OCI-LY3 (cell line): ENCODE measurements around the gene IQGAP2.
"Not testable (repeated sequence)": the region's sequence is repeated elsewhere in the genome, so short reads cannot be mapped to it uniquely, and the experiment has no call there.

Experiments used
- H2AFZ ChIP-seq: fragments of 200-600, 300-600 bp; shearing (Covaris generic); 2 replicates; pipeline ENCODE4 v1.6.0; 2014; ENCODE audit warnings: antibody characterized with exemption, low read depth, low read length
- H3K27ac ChIP-seq: fragments of 200-600, 300-600 bp; sonication (generic); 2 replicates; pipeline ENCODE4 v1.5.1; 2014; ENCODE audit warnings: mild to moderate bottlenecking, low read length, moderate library complexity, mixed read lengths
- H3K27me3 ChIP-seq: fragments of 200-600, 300-600 bp; sonication (generic); 2 replicates; pipeline ENCODE4 v1.6.1; 2014; ENCODE audit warnings: low read depth, low read length, mixed read lengths
- H3K36me3 ChIP-seq: fragments of 200-600, 300-600 bp; sonication (generic); replicated peaks from 2 replicates; pipeline ENCODE3; 2014; ENCODE audit warnings: low read depth, low read length, mixed read lengths
- H3K4me1 ChIP-seq: fragments of 300-600, 200-600 bp; sonication (generic); 2 replicates; pipeline ENCODE4 v1.6.1; 2014; ENCODE audit warnings: low read length, mixed read lengths
- H3K4me2 ChIP-seq: fragments of 200-600, 300-600 bp; sonication (generic); 2 replicates; pipeline ENCODE4 v1.6.1; 2014; ENCODE audit warnings: low read length, mixed read lengths
- H3K4me3 ChIP-seq: fragments of 300-600, 200-600 bp; sonication (generic); 2 replicates; pipeline ENCODE4 v1.5.1; 2014; ENCODE audit warnings: antibody characterized with exemption, mild to moderate bottlenecking, low read length, moderate library complexity
- H3K79me2 ChIP-seq: fragments of 300-600, 200-600 bp; shearing (Covaris generic); 2 replicates; pipeline ENCODE4 v1.6.1; 2014; ENCODE audit warnings: mild to moderate bottlenecking, low read length, mixed read lengths
- H3K9ac ChIP-seq: fragments of 300-600, 200-600 bp; shearing (Covaris generic); 2 replicates; pipeline ENCODE4 v1.6.0; 2014; ENCODE audit warnings: mild to moderate bottlenecking, low read length, moderate library complexity
- H3K9me3 ChIP-seq: fragments of 200-600, 300-600 bp; shearing (Covaris generic); 2 replicates; pipeline ENCODE4 v1.6.1; 2014; ENCODE audit warnings: low read length, mixed read lengths; ENCODE audit not compliant: insufficient read depth
- H4K20me1 ChIP-seq: fragments of 200-600, 300-600 bp; sonication (generic); 2 replicates; pipeline ENCODE4 v1.6.1; 2016; ENCODE audit warnings: low read length, mixed read lengths; ENCODE audit not compliant: insufficient read depth
- EZH2phosphoT487 ChIP-seq: fragments of 200-600 bp; shearing (Covaris generic); IDR thresholded peaks from 2 replicates; pipeline ENCODE4 v1.6.1; 2018; ENCODE audit warnings: antibody characterized with exemption, mixed run types, low read depth
- TF ChIP-seq, protein P1 (sequence below): fragments of 200-600, 300-600 bp; sonication (generic); IDR thresholded peaks from 2 replicates; pipeline ENCODE4 v1.5.1; 2014; ENCODE audit warnings: antibody characterized with exemption, low read length, low read depth

The IQGAP2 gene

DNA sequence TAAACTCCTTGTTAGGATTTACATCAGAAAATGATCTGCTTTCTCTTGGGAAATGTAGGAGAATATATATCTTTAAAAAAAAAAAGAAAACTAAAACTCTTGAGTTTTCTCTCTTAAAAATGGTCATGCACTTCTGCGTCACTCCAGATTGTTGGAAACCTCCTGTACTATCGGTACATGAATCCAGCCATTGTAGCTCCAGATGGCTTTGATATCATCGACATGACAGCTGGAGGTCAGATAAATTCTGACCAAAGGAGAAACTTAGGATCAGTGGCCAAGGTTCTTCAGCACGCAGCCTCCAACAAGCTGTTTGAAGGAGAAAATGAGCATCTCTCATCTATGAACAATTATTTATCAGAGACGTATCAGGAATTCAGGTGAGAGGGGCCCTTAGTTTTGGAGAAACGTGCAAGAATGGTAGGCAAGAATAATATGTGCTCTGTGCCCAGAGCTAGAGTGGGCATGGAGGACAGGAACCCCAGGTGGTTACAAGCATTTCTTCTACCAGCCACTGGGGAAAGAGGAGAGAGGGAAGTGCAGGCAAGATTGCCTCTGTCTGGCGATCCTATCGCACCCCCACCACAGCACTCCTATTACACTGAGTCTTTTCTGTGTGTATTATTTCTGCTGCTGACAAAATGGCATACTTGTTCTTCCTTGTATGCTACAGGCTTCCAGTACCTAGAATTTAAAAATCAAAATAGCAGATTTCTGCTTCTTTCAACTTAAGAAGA, 271.4 kb downstream of the IQGAP2 start:
- H3K9me3 ChIP-seq = no peaks in the 10 kb centered on the region
- TF ChIP-seq, protein P1, sequence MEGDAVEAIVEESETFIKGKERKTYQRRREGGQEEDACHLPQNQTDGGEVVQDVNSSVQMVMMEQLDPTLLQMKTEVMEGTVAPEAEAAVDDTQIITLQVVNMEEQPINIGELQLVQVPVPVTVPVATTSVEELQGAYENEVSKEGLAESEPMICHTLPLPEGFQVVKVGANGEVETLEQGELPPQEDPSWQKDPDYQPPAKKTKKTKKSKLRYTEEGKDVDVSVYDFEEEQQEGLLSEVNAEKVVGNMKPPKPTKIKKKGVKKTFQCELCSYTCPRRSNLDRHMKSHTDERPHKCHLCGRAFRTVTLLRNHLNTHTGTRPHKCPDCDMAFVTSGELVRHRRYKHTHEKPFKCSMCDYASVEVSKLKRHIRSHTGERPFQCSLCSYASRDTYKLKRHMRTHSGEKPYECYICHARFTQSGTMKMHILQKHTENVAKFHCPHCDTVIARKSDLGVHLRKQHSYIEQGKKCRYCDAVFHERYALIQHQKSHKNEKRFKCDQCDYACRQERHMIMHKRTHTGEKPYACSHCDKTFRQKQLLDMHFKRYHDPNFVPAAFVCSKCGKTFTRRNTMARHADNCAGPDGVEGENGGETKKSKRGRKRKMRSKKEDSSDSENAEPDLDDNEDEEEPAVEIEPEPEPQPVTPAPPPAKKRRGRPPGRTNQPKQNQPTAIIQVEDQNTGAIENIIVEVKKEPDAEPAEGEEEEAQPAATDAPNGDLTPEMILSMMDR = no peak
- TF ChIP-seq EZH2phosphoT487 = no peak
- no peaks in the 10 kb centered on the region for H4K20me1 ChIP-seq
- no peak overlapping the region for H3K4me2 ChIP-seq
- H3K79me2 ChIP-seq = no peaks in the 10 kb centered on the region
- H3K9ac ChIP-seq = no peak overlapping the region
- no peak overlapping the region for H3K27ac ChIP-seq
- H3K4me3 ChIP-seq = no peak overlapping the region
- peaks cover 13% of the 10 kb centered on the region for H3K4me1 ChIP-seq
- H2AFZ ChIP-seq = no peak overlapping the region
- no peaks in the 10 kb centered on the region for H3K36me3 ChIP-seq
- H3K27me3 ChIP-seq = no peaks in the 10 kb centered on the region

DNA sequence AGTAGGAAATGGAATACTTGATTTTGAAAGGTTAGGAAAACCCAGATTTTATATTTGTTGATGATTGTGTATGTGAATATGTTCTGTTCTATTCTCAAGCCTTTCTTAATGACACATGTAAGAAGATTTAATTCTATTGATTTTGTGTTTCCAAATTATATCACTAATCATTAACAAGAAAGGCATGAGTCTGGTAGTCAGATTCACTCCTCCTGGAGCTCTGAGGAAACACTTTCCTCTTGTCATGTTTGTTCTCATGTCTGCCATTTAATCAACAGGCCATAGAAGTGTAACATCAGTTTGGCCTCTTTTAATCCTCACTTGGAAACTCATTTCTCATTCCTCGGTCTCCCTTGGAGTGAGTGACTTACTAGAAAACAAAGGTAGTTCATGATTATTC, 272.3 kb downstream of the IQGAP2 start:
- Histone ChIP-seq H3K9me3 (no peaks in the 10 kb centered on the region), H3K36me3 (no peaks in the 10 kb centered on the region), H3K27me3 (no peaks in the 10 kb centered on the region), H3K4me2 (no peak overlapping the region), H3K4me3 (no peak overlapping the region), H3K9ac (no peak overlapping the region), H2AFZ (no peak overlapping the region), H3K79me2 (no peaks in the 10 kb centered on the region), H4K20me1 (no peaks in the 10 kb centered on the region), H3K4me1 (peaks cover 13% of the 10 kb centered on the region), H3K27ac (no peak overlapping the region)
- no peak for TF ChIP-seq EZH2phosphoT487
- TF ChIP-seq, protein P1 = no peak

DNA sequence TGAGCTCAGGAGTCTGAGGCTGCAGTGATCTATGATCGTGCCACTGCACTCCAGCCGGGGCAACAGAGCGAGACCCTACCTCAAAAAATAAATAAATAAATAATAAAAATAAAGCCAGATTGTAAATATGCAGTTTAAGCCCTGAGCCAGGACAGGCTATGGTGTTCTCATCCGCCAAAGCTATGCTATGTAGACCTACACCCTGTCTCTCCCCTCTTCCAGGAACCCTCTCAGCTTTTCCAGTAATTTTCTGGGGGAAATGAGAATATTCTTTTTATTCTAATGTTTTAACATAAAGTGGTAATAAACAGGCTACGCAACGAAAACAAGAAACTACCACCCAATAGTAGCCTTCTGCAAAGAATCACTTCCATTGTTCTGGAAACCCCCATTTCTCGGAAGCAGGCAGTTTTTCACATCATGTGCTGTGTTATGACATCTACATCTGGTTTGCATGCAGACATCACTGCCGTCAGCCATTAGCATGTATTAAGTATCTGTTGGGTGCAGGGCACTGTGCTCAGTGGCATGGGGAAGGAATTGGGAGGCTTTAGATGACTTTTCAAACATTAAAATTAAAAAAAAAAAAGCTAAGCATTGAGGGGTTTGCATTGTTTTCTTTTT, 274.9 kb downstream of the IQGAP2 start:
- no peak overlapping the region for H3K9ac ChIP-seq
- no peaks in the 10 kb centered on the region for H3K79me2 ChIP-seq
- no peaks in the 10 kb centered on the region for H3K36me3 ChIP-seq
- no peak overlapping the region for H2AFZ ChIP-seq
- peak overlapping the region; percentile 19 for H3K4me2 ChIP-seq
- no peaks in the 10 kb centered on the region for H3K9me3 ChIP-seq
- H3K4me1 ChIP-seq = peaks cover 17% of the 10 kb centered on the region
- no peaks in the 10 kb centered on the region for H4K20me1 ChIP-seq
- no peak overlapping the region for H3K4me3 ChIP-seq
- TF ChIP-seq, protein P1 = no peak
- no peak for TF ChIP-seq EZH2phosphoT487
- no peak overlapping the region for H3K27ac ChIP-seq
- no peaks in the 10 kb centered on the region for H3K27me3 ChIP-seq

DNA sequence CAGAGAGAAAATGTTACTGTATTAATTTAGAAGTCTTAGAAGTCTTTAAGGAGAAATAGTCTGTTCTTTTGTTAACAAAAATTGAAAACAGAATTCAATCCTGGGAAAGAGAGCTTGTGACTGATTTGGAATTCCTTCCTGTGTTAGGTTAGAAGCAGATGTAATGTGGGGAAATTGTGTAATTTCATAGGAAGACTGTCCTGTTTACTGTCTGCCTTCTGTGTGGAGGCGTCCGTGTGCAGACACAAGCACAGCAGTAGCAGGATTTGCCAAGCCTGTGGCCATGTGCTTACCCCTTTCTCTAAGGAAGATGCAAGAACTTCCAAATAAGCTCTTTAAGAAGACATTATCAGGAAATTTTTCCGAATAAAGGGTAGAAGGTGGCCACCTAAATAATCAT, 276.1 kb downstream of the IQGAP2 start:
- Histone ChIP-seq H3K9ac (no peak overlapping the region), H3K27me3 (no peaks in the 10 kb centered on the region)
- TF ChIP-seq, protein P1 = no peak
- no peak for TF ChIP-seq EZH2phosphoT487

DNA sequence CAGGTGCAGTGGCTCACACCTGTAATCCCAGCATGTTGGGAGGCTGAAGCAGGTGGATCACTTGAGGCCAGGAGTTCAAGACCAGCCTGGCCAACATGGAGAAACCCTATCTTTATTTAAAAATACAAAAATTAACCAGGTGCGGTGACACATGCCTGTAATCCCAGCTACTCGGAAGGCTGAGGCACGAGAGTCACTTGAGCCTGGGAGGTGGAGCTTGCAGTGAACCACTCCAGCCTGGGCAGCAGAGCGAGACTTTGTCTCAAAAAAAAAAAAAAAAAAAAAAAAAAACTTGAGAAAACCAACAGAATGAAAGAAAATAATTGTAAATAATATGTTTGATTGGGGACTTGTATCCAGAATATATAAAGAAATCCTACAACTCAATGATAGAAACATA, 277.7 kb downstream of the IQGAP2 start:
- H3K27ac ChIP-seq, H4K20me1 ChIP-seq, H3K27me3 ChIP-seq, H3K4me3 ChIP-seq, H3K36me3 ChIP-seq, H3K9me3 ChIP-seq, H3K4me2 ChIP-seq, H3K9ac ChIP-seq, H2AFZ ChIP-seq, H3K79me2 ChIP-seq: not testable (repeated sequence)
- peaks cover 17% of the 10 kb centered on the region for H3K4me1 ChIP-seq

More for the DNA sequence above, 276.1 kb downstream of the IQGAP2 start:
- H3K79me2 ChIP-seq = no peaks in the 10 kb centered on the region
- H3K4me1 ChIP-seq = peaks cover 17% of the 10 kb centered on the region
- no peak overlapping the region for H3K4me3 ChIP-seq
- no peak overlapping the region for H3K27ac ChIP-seq
- H2AFZ ChIP-seq = no peak overlapping the region
- H3K36me3 ChIP-seq = no peaks in the 10 kb centered on the region
- no peaks in the 10 kb centered on the region for H3K9me3 ChIP-seq
- no peak overlapping the region for H3K4me2 ChIP-seq
- no peaks in the 10 kb centered on the region for H4K20me1 ChIP-seq
